ENCODE measurements around the gene C16orf96. TPM values are rescaled to one million over a fixed set of nuclear protein-coding genes. Genes with fewer than 3 reads are reported as not detected.
A peak's percentile ranks its signal among the peaks of the same experiment; 100 is the strongest.

The C16orf96 gene
- total RNA-seq, 1 experiment from 2014 or later = 1.3 TPM

GRCh38 chr16:4626396-4626795 is 70.3 kb downstream of the C16orf96 start:
- DNase-seq (ENCODE audit: low spot score) (no peak), ATAC-seq (no peak)
- Mint-ChIP-seq H3K27me3 (ENCODE audit: low read depth) (no peaks in the 10 kb centered on the region), H3K4me3 (peak overlapping the region; percentile 97), H3K4me1 (peaks cover 17% of the 10 kb centered on the region), H3K9me3 (0 out of 2 replicates have a peak, but pooled peaks cover 6% of the 10 kb centered on the region), H3K27ac (peak overlapping the region; percentile 21), H3K36me3 (peaks cover 21% of the 10 kb centered on the region)
- ChIA-PET POLR2A (interaction anchor here (0.6 to 2.6 kb wide), 2 partner anchors 10 to 1721 kb away, joined by 3 to 13 read pairs; no protein-coding TSS in a partner anchor), CTCF (interaction anchor here (1.4 to 3.9 kb wide), 5 partner anchors 12 to 108 kb away, joined by 5 to 46 read pairs (median 7); partner anchors contain the start of gene UBALD1)
- TF ChIP-seq IRF2 (CRISPR knock-in tag; IDR thresholded peaks at IDR 0.05; ENCODE audit: borderline replicate concordance, low read depth) = no peak
- TF ChIP-seq KAT7 (CRISPR knock-in tag; IDR thresholded peaks at IDR 0.05; ENCODE audit: borderline replicate concordance) = no peak
- TF ChIP-seq STAT6 (CRISPR knock-in tag; conservative IDR thresholded peaks at IDR 0.05; ENCODE audit: low read depth) = no peak
- no peak for TF ChIP-seq ATF3 (CRISPR knock-in tag; conservative IDR thresholded peaks at IDR 0.05)
- TF ChIP-seq E2F5 (CRISPR knock-in tag; IDR thresholded peaks at IDR 0.05) = no peak
- TF ChIP-seq TEAD4 (CRISPR knock-in tag; IDR thresholded peaks at IDR 0.05) = no peak

- DNase-seq (ENCODE audit: low spot score) (no peak), ATAC-seq (no peak)
- Mint-ChIP-seq H3K9me3 (0 out of 2 replicates have a peak, but pooled peaks cover 6% of the 10 kb centered on the region), H3K4me1 (peaks cover 17% of the 10 kb centered on the region), H3K36me3 (peaks cover 21% of the 10 kb centered on the region), H3K27ac (no peak overlapping the region), H3K4me3 (no peak overlapping the region), H3K27me3 (ENCODE audit: low read depth) (no peaks in the 10 kb centered on the region)
- POLR2A ChIA-PET = no interaction called here
- CTCF ChIA-PET = interaction anchor here (1.0 to 1.9 kb wide), 2 partner anchors 22 to 55 kb away, joined by 4 read pairs; no protein-coding TSS in a partner anchor
- TF ChIP-seq, protein P1, sequence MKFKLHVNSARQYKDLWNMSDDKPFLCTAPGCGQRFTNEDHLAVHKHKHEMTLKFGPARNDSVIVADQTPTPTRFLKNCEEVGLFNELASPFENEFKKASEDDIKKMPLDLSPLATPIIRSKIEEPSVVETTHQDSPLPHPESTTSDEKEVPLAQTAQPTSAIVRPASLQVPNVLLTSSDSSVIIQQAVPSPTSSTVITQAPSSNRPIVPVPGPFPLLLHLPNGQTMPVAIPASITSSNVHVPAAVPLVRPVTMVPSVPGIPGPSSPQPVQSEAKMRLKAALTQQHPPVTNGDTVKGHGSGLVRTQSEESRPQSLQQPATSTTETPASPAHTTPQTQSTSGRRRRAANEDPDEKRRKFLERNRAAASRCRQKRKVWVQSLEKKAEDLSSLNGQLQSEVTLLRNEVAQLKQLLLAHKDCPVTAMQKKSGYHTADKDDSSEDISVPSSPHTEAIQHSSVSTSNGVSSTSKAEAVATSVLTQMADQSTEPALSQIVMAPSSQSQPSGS (CRISPR knock-in tag; IDR thresholded peaks at IDR 0.05; ENCODE audit: borderline replicate concordance, low read depth) = no peak
These were observed 72.1 kb downstream of the C16orf96 start for GRCh38 chr16:4628283-4628682.

DNA sequence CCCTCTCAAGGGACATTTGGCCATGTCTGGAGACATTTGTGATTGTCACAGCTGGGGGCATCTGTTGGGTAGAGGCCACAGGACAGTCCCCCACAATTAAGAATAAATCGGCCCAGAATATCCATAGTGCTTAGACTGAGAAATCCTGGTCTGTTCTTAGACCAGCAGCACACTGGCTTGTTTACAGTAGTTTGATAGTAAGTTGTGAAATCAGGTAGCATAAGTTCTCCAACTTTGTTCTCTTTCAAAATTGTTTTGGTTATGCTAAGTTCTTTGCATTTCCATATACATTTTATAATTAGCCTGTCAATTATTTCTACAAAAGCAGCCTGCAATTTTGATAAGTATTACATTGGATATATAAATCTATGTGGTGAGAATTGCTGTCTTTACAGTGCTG is 75.3 kb downstream of the C16orf96 start:
- no peaks in the 10 kb centered on the region for H3K27me3 Mint-ChIP-seq (ENCODE audit: low read depth)
- CTCF ChIA-PET = interaction anchor here (1.4 kb wide), 1 partner anchor 19 kb away, joined by 9 read pairs; no protein-coding TSS in a partner anchor

GRCh38 chr16:4633910-4634635 is 77.9 kb downstream of the C16orf96 start:
- H3K4me3 Mint-ChIP-seq = no peak overlapping the region
- no peaks in the 10 kb centered on the region for H3K27me3 Mint-ChIP-seq (ENCODE audit: low read depth)
- peaks cover 8% of the 10 kb centered on the region; the same call in 1 of the 2 replicates for H3K36me3 Mint-ChIP-seq
- ATAC-seq (no peak), DNase-seq (ENCODE audit: low spot score) (no peak)
- ChIA-PET CTCF (interaction anchor here (0.9 to 3.5 kb wide), 5 partner anchors 10 to 49 kb away, joined by 3 to 26 read pairs (median 7); partner anchors contain the start of gene MGRN1), POLR2A (interaction anchor here (1.1 kb wide), 1 partner anchor 9 kb away, joined by 3 read pairs; no protein-coding TSS in a partner anchor)
- 0 out of 2 replicates have a peak, but pooled peaks cover 4% of the 10 kb centered on the region for H3K4me1 Mint-ChIP-seq
- H3K27ac Mint-ChIP-seq = peak overlapping the region; percentile 74
- no peaks in the 10 kb centered on the region for H3K9me3 Mint-ChIP-seq
- TF ChIP-seq RELA (CRISPR knock-in tag; IDR thresholded peaks at IDR 0.05; ENCODE audit: borderline replicate concordance) = no peak
- TF ChIP-seq PRRX2 (CRISPR knock-in tag; IDR thresholded peaks at IDR 0.05) = no peak

More for the DNA sequence above, 75.3 kb downstream of the C16orf96 start:
- Mint-ChIP-seq H3K4me1 (peaks cover 7% of the 10 kb centered on the region), H3K4me3 (no peak overlapping the region), H3K27ac (no peak overlapping the region), H3K9me3 (0 out of 2 replicates have a peak, but pooled peaks cover 6% of the 10 kb centered on the region), H3K36me3 (peaks cover 18% of the 10 kb centered on the region)
- DNase-seq (ENCODE audit: low spot score) = no peak
- no peak for TF ChIP-seq ZNF671 (CRISPR knock-in tag; IDR thresholded peaks at IDR 0.05)
- POLR2A ChIA-PET = no interaction called here
- ATAC-seq = no peak

Data from WTC11 (cell line).